NCI-H1436 treated with DMSO at 0.1 percent for 48 hours (cell line): Measurements from ENCODE around the gene LMNTD2.

Source experiments
- DNase-seq: peaks from one replicate; lab custom pipeline; 2025; lab: John Stamatoyannopoulos, UW

LMNTD2 gene

DNA sequence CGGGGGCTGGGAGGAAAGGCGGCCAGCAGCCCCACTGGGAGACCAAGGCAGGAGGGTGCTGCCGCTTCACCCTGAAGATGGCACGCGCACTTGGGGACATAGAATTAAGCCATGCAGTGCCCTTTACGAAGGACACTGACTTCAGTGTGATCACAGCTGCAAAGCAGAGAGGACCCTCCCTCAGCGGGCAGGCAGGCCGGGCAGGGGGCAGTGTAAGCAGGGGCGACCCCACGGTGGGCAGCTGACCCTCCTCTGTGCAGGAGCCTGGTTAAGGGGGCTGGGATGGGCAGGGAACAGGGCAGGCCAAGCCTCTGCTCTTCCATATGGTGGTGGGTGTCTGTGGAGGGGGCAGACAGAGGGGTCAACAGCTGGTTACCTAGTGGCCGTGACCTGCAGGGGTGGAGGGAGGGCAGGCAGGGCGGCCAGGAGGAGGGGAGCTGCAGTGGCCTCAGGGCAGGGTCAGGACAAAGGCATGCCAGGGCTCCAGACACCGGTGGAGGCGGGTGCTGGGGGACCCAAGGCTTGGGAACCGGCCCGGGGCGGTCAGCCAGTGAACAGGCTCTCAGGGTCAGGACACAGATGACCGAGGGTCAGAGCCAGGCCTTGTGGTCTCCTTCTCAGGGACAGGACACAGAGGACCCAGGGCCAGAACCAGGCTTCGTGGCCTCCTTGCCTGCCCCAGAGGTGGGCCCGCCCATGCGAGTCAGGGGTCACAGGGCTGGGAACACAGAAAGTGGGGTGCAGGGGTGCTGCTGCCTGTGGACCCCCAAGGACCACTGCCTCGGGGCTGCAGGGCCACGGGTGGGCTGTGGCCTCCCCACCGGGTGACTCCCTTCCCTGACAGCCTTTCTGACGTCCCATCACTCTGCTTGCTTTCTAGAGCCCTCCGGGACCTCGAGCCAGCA lies 7.2 kb downstream of the LMNTD2 start:
- no peak for DNase-seq

- DNase-seq, result no peak
Observed at GRCh38 chr11:551596-551995, 8.9 kb downstream of the LMNTD2 start.

GRCh38 chr11:551131-551530 lies 9.4 kb downstream of the LMNTD2 start:
- DNase-seq, result no peak

DNA sequence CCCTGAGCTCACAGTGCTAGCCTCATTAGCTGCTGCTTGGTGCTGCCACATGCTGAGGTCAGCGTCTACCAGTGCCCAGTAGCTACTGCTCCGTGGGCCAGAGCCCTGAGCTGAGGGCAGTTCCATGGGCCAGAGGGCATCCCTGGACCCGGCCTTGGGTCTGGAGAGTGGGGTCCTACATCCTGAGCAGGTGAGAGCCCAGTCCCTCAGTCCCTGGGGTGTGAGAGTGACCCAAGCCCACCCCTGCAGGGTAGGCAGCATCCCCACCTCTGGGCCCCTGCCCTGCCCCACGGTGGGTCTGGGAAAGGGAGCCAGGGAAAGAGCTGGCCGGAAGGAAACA lies 9.8 kb downstream of the LMNTD2 start:
- no peak for DNase-seq

DNA sequence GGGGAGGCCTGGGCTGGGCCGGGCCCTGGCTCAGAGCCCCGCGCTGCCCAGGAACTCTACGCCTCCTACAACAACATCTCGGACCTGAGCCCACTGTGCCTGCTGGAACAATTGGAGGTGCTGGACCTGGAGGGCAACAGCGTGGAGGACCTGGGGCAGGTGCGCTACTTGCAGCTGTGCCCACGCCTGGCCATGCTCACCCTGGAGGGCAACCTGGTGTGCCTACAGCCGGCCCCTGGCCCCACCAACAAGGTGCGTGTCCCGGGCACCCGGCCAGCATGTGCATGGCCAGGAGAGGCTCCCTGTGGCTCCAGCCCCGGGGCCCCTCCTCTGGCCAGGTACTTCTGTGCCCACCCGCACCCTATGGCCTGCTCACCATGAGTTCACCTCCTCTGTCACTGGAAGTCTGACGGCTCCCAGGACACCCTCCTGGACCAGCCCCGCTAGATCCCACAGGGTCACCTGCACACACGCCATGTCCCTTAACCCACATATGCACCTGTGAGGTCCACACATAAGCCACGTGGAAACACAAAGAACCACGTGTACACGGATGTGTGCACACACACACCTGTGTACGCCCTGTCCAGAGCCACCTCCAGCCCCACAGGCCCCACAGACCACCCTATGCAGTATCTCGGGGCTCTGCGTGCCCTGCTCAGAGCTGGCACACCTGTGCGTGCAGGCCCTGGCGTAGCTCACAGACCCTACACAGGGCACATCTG lies 10.4 kb downstream of the LMNTD2 start:
- no peak for DNase-seq

DNA sequence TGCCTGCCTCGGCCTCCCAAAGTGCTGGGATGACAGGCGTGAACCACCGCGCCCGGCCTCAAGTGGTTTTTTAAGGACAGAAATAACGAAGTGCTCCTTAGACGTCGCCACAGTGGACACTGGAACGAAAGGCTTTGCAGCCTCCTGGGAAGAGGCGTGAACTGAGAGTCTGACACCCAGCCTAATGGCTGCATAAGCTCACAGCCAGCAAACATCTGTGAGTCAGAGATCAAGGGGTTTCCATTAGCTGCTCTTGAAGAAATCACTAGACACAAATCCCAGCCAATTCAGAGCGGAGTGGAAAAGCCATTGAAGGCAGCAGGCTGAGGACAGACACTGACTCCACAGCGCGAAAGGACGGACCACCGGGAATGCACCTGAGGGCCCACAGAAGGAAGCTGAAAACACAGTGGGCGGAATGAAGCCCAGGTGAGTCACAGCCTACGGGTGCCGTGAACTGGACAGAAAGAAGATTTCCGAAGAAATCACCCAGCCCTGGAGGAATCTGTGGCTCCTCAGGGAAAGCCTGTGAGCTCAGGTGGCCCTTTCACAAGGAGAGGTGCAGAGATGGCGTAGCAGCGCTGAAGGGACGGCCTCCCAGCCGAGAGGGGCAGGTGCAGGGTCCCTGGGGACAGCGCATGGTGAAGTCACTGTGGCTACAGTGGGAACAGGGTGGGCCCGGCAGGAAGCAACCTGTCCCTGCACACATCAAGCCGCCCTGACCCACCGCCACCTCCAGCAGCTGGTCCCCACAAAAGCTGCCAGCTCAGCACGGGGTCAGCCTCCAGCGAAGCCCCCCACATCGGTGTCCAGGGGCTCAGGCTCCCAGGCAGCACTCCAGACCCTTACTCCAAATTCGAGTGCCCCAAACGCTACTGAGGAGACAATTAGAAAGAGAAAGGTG lies 11.6 kb downstream of the LMNTD2 start:
- peak; percentile 45 for DNase-seq

- no peak for DNase-seq
Observed at GRCh38 chr11:545171-545570, 15.4 kb downstream of the LMNTD2 start.

- no peak for DNase-seq
Observed at GRCh38 chr11:544817-545166, 15.7 kb downstream of the LMNTD2 start.

DNA sequence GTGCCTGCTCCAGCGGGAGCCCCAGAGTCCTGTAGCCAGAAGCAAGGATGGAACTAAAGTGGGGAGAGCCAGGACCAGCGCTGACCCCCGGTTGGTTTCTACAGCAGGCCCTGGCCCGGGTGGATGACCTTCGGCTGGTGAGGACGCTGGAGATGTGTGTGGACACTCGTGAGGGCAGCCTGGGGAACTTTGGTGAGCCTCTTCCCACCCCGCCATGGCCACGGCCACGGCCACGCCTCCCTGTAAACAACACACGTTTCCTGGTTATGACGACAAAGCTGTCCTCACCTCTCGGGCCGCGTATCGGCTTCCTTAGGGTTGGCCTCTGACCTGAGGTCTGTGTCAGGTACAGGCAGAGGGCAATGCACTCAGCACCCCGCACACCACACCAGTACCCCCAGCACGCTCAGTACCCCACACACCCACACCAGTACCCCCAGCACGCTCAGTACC lies 19.1 kb downstream of the LMNTD2 start:
- no peak for DNase-seq

GRCh38 chr11:540583-541432 lies 19.7 kb downstream of the LMNTD2 start:
- no peak for DNase-seq

DNA sequence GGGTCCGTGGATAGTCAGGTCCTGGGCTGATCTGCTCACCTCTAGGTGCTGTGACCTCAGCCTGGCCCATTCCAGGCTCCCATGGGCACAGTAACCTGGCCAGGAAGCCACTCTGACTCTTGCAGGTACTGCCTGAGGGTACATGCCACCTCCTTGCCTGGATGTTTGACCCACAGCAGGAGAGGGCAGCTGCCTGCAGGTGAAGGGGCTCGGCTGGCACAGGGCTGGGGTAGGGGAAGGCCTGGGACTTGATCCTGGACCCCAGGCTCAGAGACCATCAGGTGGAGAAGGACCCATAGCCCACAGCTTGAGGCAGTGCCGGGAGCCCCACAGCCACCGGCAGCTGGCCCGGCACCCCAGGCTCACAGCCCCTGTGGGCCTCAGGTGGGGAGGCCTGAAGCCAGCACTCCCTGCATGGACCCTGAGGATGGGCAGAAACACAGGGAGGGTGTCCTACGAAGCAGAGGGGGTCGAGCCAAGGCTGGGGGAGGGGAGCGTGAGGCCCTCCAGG lies 20.5 kb downstream of the LMNTD2 start:
- no peak for DNase-seq

DNA sequence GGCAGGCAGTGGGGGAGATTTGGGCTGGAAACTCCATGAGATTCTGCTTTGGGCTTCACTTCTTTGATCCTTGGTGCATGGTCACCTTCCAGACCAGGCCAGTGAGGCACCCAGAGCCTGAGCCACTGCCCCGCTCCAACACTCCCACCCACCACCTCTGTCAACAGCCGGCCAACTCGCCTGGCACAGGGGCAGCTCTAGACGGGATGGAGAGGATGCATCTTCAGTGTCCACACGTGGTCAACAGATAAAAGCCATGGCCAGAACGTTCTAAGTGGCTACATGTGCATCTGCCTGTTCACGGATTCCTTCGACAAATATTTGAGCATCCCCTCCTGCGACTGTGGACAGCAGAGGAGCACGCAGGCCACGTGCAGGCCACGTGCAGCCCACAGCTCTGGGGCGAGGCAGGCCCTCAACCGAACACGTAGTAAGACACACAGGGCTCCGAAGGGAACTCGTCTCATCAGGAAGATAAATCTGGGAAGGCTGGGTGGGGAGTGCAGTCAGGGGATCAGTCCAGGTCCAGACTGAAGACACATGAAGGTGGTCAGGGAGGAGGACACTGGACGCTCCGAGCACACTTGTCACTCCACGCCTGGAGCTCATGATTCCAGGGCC lies 22.0 kb downstream of the LMNTD2 start:
- DNase-seq, result no peak

GRCh38 chr11:537622-538430 lies 22.7 kb downstream of the LMNTD2 start:
- DNase-seq, result no peak

GRCh38 chr11:536841-537621 lies 23.5 kb downstream of the LMNTD2 start, which contains the start of gene LRRC56:
TSS of gene LRRC56 (plus strand) at chr11:537527. CDS start at chr11:540685, 3,158 bp downstream.
- peak; percentile 37 for DNase-seq

- peak; percentile 53 for DNase-seq
Observed at GRCh38 chr11:535519-536454, 24.8 kb downstream of the LMNTD2 start, which contains the start of gene HRAS. TSS of gene HRAS (minus strand) at chr11:535576.

DNA sequence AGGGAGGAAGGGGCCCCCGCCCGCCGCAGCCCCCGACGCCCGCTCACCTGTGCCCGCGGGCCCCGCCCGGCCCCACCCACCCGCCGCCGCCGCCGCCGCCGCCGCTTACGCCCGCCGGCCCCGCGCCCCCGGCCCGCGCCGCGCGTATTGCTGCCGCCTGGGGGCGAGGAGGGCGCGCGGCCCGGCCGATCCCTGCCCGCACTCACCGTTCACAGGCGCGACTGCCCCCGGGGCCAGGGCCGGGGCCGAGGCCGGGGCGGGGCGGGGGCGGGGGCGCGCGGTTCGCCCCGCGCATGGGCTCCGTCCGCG lies 25.4 kb downstream of the LMNTD2 start:
- DNase-seq, result no peak

- no peak for DNase-seq
Observed at GRCh38 chr11:534396-535209, 25.9 kb downstream of the LMNTD2 start.
